ENCODE results near the gene FARP1.

The FARP1 gene

DNA sequence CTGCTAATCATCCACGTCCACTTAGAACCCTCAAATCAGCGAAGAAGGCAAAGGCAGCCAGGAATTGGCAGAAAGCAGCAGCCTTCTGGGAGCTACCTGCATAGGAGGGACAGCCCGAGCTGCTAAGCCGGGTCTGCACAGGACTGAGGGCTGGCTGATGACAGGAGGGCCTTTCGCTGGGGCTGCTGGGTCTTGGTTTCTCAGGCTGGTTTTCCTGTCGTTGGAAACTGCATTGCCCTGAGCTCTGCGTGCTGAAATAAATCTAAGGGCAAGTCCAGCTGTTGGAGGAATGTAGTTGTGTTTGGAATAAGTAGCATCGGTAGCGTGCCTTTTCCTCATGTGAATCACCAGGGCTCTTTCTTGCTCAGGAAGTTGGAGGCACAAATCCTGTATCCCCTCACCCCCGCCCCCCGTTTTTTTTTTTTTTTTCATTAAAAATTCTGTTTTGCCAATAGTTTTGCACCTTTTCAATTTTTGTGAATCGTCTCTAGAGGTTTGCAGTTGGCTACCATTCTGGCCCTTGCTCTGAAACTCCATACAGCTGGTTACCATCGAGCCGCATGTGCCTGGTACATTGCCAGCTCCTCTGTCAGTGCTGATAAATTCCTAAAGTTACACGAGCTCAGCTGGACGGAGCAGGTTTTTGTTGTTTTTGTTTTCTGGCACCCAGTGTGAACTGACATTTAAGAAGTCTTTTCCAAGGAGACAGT is 228.1 kb downstream of the FARP1 start:
- DNase-seq, result no peak

DNA sequence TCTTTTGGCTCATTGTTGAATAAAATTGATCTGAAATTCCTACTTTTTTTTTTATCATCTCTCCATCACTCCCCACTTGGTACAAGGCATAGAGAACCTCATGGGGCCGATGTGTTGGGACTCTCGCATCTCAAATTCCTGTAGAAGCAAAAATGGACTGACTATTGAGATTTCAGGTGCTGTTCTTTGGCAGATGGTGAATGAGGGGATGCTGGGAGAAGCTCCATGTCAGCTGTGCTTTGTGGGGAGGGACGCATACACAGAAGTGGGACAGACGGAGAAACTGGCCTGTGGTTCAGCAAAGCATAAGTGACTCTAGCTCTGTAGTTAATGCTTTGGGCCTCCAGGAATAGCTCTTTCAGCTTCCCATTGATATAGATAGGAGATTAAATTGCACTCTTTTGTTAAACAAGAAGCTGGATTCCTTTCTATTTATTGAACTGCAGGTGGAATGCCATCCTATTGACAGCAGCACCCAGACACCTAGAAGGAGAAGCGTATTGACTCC is 228.7 kb downstream of the FARP1 start:
- DNase-seq, result no peak

GRCh38 chr13:98372876-98373275 is 230.0 kb downstream of the FARP1 start:
- no peak for DNase-seq

DNA sequence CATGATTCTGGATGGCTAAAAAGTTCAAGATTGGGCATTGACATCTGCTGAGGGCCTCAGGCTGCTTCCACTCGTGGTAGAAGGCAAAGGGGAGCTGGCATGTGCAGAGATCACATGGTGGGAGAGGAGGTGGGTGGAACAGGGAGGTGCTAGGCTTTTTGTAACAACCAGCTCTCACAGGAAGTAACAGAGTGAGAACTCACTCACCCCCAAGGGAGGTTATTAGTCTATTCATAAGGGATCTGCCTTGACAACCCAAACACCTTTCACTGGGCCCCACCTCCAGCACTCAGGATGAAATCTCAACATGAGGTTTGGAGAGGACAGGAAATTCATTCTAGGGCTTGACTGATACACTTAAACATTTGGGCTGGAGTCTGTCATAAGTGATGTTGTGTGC is 231.9 kb downstream of the FARP1 start:
- DNase-seq, result no peak

- DNase-seq, result no peak
Measured at GRCh38 chr13:98377635-98378378, 234.9 kb downstream of the FARP1 start.

DNA sequence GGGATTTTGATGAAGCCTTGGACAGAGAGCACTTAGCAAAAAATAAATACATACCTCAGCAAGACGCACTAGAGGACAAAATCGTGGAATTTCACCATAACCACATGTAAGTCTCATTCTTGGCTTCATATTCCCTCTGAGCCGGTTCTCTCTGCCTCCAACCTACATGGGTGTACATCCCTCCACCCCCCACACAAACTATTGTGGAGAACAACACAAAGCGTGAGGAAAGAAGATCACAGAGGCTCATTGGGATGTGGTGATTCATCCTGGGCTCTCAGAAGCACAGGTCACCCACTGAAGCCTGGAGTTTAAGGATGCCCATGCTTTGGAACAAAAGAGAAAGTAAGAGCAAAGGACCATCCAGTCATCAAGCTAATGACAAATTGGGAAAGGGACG is 241.8 kb downstream of the FARP1 start:
- no peak for DNase-seq

DNA sequence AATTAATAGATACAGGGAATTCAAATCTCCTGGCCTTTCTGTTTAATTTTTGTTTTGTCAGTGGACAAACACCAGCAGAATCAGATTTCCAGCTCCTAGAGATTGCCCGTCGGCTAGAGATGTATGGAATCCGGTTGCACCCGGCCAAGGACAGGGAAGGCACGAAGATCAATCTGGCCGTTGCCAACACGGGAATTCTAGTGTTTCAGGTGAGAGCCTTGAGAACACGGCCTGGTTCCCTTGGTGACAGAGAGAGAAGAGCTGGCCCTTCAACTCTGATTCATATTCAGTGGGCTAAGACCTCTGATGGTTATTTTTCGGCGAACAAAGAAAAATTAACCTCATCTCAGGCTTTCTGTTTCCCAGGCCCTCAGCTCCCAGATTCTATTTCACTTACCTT is 242.7 kb downstream of the FARP1 start:
- DNase-seq, result no peak

DNA sequence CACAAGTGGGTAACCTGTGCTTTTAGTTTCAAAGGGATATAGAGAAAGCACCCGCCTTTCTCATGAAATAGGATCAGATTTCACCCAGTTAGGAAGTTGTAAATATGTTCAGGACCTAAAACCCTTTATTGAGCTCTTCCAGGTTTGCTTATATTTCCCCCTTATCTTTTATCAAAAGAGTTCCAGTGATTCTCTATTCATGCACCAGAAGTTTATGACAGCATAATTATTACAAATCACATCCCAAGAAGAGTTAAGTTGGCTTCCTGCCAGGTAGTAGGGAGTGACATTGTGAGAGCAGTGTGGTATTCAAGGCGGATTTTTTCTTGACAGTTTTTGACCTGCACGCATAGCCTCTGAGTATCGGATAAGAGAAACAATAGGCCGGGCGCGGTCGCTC is 243.7 kb downstream of the FARP1 start:
- no peak for DNase-seq

GRCh38 chr13:98389319-98389718 is 246.4 kb downstream of the FARP1 start:
- DNase-seq, result no peak

DNA sequence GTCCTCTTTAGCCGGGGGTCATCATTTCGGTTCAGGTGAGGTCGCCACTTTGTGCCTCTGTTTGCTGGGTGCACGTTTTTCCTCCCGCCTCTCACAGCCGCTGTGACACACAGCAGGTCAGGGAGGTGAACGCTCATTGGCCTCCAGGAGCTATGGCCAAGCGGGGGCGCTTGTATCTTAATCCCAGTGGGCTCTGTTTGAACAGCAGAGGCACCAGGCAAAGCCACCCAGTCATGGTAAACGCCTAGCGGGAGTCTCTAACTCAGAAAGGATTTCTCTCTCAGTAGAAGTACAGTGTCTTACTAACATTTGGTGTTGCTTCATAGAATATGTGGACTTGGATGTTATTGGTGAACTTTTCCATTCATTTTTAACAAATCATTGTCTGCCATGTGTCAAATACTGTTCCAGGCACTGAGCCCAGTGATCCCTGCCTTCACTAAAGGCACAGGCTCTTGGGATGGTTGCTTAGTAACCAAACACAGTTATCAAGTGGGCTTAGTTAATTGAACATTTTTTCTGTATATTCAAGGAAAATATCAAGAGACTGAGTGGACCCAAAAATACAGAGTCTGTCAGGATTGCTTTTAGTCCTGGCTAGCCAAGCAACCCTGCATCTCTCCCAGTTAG is 247.3 kb downstream of the FARP1 start:
- no peak for DNase-seq

DNA sequence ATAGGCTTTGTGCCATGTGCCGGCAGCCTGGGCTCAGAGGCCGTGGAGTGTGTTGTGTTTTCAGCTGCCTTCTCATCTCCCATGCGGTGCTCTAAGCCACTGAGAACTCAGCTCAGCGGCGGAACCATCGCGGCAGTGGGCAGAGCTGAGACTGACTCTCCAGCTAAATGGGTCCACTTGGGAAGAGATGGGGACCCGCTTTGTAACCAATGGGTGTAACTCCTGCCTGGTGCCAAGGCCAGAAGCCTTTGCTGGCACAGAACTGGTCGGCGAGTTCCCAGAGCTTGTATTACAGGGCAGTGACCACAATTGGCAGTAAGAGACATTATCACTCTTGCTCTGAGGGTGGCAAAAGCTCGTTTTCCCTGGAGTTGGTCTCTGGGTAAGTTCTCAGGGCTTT is 251.0 kb downstream of the FARP1 start:
- no peak for DNase-seq

- no peak for DNase-seq
Measured at GRCh38 chr13:98394820-98395510, 252.1 kb downstream of the FARP1 start.

GRCh38 chr13:98396071-98396710 is 253.3 kb downstream of the FARP1 start:
- DNase-seq, result no peak

GRCh38 chr13:98397221-98397620 is 254.3 kb downstream of the FARP1 start:
- DNase-seq, result no peak

- DNase-seq, result no peak
Measured at GRCh38 chr13:98397861-98398260, 255.0 kb downstream of the FARP1 start.

DNA sequence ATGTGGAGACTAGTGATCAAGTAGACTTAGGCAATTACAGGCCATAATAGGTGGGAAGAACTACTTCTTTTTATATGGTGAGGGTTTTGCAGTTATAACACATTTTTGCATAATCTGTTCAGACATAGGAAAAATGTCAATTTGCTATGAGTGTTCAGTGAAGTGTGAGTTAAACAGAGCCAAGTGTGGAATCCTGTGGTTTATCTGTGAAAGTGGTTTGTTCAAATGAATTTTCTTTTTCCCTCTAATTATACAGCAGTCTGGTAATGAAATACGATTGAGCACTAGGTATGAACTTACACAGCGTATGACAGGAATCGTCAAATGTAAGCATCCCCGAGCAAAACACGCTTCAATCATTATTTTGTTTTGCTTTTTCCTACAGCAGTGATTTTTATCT is 255.7 kb downstream of the FARP1 start:
- DNase-seq, result no peak

GRCh38 chr13:98399756-98400155 is 256.9 kb downstream of the FARP1 start:
- no peak for DNase-seq

GRCh38 chr13:98401934-98402333 is 259.0 kb downstream of the FARP1 start:
- no peak for DNase-seq

DNA sequence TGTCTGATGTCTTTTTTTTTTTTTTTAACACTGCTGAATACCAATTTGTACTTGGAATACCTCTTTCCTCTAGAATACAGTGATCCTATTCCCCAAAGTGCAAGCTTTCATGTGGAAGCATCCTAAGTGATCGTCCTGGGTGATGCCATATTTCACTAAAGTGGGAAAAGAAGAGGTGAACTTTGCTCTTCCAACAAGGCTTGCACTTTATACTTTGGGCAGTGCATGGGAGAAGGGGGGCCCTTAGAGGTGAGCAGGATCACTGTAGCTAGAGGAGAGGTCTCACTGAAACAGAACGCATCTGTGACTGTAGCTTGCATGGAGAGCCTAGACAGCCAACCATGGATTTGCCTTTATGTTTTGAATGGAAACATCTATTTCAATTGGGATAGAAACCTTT is 260.2 kb downstream of the FARP1 start:
- DNase-seq, result no peak

GRCh38 chr13:98405107-98405571 is 262.2 kb downstream of the FARP1 start:
- no peak for DNase-seq

DNA sequence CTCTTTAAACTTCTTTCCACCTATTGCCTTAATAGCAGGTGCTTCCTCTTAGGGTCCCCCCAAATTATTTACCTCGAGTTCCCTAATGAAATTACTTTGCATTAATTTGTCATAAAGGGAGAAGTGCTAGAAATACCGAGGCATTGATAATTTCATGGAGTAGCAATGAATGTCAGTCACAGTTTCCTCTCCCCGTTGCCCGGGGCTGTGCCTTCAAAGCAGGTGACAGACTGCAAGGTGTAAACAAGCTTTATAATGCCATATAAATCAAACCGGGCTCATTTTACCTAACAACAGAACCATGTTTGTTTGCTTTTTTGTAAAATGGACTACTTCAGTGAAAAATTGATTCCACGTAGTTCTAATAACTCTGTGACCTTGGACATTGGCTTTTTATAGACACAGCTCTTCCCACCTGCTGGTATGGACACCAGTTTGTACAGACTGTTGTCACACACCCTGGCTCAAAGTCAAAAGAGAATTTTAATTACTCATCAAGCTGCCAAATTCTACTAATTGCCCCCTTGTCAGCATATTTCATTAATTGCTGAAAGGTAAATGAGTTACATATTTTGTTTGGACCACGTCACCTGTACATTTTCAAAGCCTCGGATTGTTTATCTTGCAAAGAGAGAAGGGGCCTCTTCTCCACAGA is 262.9 kb downstream of the FARP1 start:
- no peak for DNase-seq

- DNase-seq, result no peak
Measured at GRCh38 chr13:98406427-98406826, 263.5 kb downstream of the FARP1 start.
